ENCODE data around the gene TSPOAP1.

TSPOAP1 gene

GRCh38 chr17:58302919-58303585 is 25.5 kb downstream of the TSPOAP1 start:
- no peak for DNase-seq (ENCODE audit: low read depth in 3 of 3)

DNA sequence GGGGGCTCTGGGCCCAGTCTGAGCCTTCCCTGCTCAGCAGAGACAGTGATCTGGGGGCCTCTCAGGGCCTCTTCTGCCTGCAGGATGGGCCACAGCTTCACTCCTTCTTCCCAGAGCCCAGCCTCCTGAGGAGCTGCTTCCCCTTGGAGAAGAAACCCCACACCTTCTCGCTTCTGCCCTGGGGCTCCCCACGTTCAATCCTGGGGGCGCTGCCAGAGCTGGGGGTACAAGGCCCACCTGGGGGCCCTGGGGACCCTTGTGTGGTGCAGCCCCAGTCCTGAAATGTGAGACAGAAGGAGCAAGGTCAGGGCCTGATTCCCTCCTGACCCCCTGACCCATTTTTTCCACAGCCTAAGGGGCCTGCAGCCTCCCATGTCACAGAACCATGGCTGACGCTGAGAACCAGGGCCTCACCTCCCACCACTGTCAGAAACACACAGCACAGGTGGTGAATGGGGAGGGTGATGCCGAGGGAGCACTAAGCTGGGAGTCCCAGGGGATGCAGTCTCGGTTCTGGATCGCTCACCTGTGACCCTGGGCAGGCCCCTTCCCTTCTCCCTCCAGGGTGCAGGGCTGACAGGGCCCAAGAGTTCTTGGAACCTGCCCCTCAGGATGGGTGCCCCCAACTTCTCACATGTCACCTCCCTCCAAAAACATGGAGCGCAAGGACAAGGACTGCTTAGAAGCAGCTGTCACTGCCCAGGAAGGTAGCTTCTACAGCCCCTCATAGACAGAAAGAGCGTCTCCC is 26.2 kb downstream of the TSPOAP1 start:
- no peak for DNase-seq (ENCODE audit: low read depth in 3 of 3)

DNA sequence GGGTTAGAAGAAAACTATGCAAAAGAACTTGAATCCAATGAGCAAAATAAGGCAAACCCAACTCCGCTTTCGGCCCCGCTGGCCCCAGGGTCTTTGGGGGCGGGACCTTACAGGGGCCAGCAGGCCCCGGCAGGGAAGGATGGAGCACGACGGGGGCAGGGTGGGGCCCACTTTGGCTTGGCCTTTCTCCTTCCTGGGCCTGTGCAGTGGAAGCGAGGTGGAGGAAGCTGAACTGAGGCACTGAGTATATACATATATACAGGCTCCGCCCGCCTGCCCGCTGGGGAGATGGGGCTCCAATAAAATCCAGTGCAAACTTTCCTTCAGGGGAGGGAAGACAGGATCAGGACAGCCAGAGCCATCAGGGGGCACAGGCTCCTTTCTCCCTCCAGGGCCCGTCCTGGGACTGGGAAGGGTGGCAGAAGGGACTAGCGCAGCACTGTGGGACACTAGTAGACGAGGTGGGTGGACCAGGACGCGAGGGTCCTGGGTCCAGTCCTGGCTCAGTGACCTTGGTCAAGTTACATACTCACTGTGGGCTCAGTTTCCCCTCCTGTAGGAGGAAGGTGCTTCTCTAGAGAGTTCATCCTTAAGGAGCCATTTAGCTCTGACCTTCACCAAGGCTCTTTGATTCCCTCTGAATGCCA is 27.0 kb downstream of the TSPOAP1 start:
- no peak for DNase-seq (ENCODE audit: low read depth in 3 of 3)

DNA sequence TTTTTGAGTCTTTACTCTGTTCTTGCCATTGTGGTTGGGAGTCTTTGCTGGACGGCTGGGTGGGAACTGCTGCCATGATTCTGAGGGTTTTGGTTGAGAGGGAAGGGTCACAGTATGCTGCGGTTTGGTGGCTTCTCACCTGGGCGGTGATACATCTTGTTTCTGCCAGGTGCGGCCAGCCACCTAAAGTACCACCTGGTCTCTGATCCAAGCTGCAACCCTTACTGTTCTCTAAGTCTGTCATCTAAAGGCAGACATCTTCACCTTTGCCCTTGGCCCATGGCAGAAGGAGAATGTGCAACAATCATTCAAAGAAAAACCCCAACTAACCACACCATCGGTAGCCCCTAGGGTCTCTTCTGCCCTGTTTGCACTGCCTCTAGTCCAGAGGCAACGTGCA is 28.3 kb downstream of the TSPOAP1 start:
- DNase-seq (ENCODE audit: low read depth in 3 of 3), result no peak

- no peak for DNase-seq (ENCODE audit: low read depth in 3 of 3)
These were observed 34.6 kb downstream of the TSPOAP1 start for GRCh38 chr17:58294034-58294433.

DNA sequence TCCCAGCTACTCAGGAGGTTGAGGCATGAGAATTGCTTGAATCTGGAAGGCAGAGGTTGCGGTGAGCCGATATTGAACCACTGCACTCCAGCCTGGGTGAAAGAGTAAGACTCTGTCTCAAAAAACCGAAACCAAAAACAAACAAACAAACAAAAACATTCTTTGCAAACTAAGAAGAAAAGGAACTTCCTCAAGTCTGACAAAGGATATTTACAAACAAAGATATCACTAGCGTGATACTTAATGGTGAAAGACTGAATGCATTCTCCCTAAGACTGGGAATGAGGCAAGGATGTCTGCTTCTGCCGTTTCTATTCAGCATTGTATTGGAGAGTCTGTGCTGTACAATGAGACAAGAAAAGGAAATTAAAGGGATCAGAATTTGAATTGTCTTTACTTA is 37.3 kb downstream of the TSPOAP1 start:
- no peak for DNase-seq (ENCODE audit: low read depth in 3 of 3)

DNA sequence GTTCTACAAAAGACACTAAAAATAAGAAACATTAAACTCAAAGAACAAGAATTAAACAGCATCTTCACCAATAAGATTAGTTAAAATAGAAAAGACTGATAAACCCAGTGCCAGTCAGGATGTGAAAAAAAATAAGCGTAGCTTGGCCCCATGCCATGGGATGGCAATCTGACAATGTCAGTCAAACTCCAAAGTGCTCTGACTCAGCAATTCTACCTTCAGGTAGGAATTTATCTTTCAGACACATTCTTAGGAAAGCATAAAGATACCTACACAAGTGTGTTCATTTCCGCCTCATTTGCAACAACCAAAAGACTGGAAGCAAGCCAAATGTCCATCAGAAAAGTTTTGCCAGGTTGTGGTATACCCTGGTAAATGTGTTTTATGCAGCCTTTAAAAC is 38.7 kb downstream of the TSPOAP1 start:
- no peak for DNase-seq (ENCODE audit: low read depth in 3 of 3)

DNA sequence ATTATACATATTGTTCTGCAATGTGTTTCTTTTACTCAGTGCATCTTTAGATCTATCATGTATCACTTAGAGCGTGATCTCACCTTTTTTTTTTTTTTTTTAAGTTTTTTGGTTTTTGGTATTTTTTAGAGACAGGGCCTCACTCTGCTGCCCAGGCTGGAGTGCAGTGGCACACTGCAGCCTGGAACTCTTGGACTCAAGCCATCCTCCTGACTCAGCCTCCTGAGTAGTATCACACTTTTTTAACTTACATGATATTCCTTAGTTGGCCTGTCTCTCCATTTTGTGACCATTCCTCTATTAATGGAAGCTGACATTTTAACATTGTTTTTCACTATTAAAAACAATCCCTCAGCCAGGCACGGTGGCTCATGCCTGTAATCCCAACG is 43.2 kb downstream of the TSPOAP1 start:
- DNase-seq (ENCODE audit: low read depth in 3 of 3), result no peak

DNA sequence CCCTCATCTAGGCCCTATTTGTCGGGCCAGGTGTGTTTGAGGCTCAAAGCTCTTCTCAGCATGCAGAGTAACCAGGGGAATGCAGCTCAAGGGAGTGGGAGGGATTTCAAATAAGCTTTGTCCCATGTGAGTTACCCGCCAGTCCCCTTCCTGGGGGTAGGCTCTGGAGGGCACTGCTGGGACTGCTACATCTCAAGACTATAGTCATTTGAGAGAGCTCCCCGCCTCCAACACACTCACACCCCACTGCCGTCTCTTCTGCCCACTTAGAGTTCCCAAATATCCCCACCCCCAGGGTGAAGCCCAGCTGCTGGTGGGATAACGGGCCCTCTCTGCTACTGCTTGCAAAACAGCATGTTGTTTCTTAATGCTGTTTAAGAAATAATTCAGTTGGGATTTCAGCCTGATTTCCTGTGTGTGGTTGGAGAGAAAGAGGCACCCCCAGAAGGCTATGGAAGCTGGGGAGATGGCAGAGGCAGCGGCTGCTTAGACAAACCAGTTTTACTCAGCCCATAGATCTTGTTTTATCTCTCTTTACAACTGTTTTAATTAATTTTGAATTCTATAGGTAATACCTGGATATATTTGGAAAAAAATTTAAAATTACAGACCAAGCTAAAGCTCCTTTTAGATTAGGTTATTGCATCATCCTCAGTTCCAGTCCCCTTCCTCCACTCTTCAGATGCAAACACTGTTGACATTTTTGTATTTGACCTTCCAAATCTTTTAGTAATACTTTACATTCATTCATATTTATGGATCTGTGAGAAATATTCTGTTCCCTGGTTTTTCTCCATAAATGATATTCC is 43.8 kb downstream of the TSPOAP1 start:
- DNase-seq (ENCODE audit: low read depth in 3 of 3), result no peak

DNA sequence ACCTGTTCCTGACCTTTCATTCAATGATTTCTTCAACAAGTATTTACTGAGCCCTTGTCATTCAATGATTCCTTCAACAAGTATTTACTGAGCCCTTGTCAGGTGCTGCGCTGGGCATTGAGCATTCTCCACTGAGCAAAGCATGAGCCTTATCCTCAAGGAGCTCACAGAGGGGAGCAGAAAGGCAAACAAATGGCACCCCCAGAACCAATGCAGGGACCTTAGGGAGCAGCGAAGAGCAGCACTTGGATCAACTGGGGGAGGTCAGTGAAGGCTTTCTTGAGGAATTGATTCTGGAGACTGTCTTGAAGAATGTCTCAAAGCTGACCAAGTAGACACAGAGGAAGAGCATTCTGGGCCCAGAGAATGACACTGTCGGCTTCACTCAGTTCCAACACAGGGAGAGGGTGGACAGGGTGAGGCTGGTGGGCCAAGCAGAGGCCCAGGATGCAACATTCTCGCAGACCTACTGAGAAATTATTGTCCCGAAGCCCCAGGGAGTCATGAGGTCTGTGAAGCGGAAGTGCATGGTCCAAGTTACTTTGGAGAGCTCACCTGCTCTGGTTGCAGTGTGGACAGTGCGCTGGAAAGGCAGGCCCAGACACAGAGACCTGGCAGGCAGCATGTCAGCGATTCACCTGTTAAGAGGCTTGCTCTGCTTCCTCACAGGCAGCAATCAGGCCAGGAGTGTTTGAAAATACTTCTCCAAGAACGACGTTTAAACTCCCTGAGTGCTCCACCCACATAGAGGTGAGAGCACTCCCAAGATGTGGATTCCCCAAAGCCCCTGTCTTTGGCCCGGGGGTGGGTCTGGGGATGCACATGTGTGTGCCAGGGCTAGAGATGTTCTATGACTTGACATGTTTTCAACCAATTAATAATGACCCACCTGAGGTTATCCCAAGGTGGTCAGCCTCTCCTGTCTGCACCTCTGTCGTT is 44.7 kb downstream of the TSPOAP1 start:
- DNase-seq (ENCODE audit: low read depth in 3 of 3), result no peak

DNA sequence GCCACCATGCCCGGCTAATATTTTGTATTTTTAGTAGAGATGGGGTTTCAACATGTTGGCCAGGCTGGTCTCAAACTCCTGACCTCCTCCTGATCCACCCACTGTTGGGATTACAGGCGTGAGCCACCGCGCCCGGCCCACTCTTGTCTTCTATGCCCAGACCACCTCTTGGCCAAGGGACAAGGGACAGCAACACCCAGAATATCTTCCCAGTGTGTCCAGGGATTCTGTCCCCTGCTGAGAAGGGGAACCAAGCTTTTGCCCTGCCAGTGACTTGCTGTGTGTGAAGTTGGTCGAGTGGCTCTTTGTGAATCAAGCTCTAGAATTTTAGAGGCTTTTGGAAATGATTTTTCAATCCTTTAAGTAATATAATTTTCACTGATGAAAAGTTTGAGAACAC is 46.2 kb downstream of the TSPOAP1 start:
- DNase-seq (ENCODE audit: low read depth in 3 of 3), result no peak

DNA sequence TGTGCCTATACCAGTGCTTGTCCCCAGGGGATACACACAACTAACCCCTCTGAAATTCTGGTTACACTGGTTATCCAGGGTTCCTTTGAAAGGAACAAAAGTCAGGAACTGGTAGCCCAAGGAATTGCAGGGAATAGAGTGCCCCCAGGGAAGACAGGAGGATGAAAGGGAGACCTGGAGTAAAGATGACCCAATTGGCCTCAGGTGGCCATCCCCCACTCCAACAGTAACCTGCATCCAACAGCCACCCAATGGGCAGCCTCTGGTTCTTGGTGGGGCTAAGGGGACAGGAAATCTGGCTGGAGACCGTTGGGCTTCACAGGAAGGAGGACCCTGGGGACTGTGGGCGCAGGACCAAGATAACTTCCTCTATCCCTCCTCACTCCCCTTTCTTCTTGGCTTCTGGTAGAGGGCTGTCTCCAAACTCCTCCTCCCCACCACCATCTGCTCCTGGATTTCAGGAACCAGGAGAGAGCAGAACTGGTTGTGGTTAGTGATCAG is 47.0 kb downstream of the TSPOAP1 start:
- DNase-seq (ENCODE audit: low read depth in 3 of 3), result no peak

DNA sequence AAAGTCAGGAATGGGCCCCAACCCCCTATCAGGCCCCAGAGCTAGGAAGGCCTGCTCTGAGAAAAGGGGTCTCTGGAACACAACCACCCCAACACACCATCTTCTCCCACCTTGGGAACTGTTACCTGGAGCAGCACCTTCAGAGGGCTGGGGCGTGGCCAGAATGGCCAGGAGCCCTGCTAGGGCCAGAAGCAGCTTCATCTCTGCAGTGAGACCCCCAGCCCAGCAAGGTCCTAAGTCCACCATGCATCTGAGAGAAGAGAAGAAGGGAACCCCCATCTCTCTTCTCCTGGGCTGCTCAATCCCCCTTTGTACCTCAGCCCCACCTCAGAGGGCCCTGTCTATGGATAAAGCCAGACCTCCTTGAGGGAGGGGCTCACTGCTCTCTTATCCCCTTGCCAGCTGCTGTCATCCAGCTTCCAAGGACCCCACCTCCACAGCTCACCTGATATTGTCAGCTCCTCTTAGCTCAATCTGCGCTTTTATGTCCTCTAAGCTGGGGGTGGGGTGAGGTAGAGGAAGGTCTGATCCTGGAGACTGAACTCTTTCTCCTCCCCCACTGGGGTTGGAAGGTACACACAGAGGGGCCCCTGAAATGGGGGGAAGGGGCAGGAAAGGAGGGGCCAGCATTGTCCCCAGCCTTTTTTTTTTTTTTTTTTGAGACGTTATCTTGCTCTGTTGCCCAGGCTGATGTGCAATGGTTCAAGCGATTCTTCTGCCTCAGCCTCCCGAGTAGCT is 47.9 kb downstream of the TSPOAP1 start, which contains the start of gene MPO:
MPO (minus strand) TSS at position 456 of the 738 bp plus-strand sequence; CDS start at position 279, 177 bp downstream.
- no peak for DNase-seq (ENCODE audit: low read depth in 3 of 3)

GRCh38 chr17:58279736-58280479 is 48.7 kb downstream of the TSPOAP1 start:
- no peak for DNase-seq (ENCODE audit: low read depth in 3 of 3)

DNA sequence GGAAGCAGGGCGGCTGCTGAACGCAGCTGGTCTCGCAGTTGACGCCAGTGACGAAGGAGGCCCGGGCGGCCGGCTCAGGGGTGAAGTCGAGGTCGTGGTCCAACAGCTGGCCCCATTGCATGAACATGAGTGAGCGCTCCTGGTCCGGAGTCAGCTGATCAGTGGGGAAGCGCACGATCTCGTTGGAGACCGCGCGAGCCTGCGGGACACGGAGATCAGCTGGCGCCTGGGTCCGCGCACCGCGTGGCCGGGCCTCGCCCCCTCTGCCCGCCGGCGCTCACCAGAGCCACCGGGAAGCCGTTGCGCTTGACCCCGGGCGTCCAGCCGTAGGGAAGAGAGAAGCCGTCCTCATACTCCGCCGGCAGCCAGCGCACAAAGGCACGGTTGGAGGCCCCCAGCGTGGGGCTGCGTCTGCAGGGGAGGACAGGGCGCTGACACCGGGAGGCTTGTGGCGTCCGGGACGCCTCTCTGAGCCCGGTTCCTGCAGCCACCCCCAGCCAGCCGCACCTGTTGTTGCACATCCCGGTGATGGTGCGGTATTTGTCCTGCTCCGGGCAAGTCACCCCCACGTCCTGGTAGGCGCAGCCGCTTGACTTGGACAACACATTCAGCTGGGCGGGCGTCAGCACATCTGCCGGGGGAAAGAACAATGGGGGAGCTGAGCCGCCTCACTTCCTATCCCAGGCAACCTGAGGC is 49.4 kb downstream of the TSPOAP1 start:
- no peak for DNase-seq (ENCODE audit: low read depth in 3 of 3)

DNA sequence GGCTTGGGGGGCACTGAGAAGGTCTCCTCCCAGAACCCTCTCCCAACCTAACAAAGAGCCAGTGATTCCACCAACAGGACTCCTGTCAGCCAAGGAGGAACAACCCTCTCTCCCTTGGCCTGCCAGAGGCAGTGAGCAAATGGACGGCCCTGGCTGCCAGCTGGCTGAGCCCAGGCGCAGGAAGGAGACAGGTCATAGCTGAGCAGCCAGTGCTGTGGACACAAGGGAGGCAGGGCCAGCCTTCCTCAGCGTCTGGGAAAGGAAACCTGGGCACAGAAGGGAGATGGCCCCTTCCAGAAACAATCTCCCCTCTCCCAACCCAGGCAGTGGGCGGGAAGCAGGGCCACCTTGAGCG is 50.0 kb downstream of the TSPOAP1 start:
- no peak for DNase-seq (ENCODE audit: low read depth in 3 of 3)

DNA sequence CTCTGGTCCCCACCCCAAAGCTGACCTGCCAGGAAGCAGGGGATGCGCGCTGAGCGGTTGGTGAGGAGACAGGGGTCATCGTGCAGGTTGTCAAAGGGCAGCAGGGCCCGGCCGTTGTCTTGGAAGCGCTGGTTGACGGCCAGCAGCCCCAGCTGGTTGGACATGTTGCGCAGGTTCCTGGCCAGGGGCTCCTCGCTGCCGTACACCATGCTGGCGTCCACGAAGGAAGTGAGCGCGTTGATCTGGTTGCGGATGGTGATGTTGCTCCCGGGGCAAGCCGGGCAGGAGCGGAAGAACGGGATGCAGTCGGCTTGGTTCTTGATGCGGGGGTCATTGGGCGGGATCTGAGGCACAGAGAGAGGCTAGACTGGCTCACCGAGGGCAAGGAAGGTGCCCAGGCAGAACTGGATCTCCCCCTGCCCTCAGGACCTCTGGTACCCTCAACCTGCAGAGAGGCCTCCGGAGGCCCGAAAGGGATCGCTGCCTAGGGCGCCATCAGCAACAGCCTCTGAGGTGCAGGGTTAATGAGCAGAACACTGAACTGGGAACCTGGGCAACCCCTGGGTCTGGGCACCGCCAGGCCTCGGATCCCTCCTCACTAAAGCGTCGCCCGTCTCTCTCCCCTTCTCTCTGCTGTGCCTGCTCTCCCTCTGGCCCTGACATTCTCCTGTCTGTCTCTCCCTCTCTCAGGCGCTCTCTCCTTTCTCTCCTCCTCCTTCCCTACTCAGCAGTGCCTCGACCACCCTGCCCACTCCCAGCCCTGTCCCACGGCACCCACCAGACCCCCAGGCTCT is 50.6 kb downstream of the TSPOAP1 start:
- no peak for DNase-seq (ENCODE audit: low read depth in 3 of 3)
